H1 (cell line): ENCODE results near the gene P3H3. TPM values are rescaled to one million over a fixed set of nuclear protein-coding genes. Genes with fewer than 3 reads are reported as not detected.

Source experiments
- ASH2L ChIP-seq: fragments of 200-600, 300-600 bp; sonication (generic); IDR thresholded peaks from one replicate; pipeline ENCODE4 v1.7.1; 2017; ENCODE audit warnings: low read length
- ATF2 ChIP-seq: IDR thresholded peaks from 2 replicates; pipeline ENCODE4 v1.6.1; 2012; ENCODE audit warnings: low read length, inconsistent platforms
- CHD2 ChIP-seq: IDR thresholded peaks from 2 replicates; pipeline ENCODE4 v1.6.1; 2012; ENCODE audit warnings: low read length, improper control_type of control experiment
- FOSL1 ChIP-seq: IDR thresholded peaks from 2 replicates; pipeline ENCODE4 v1.6.1; 2011; ENCODE audit warnings: mild to moderate bottlenecking, low read depth, low read length, moderate library complexity; ENCODE audit not compliant: insufficient read depth
- GTF2F1 ChIP-seq: IDR thresholded peaks from 2 replicates; pipeline ENCODE4 v1.6.1; 2012; ENCODE audit warnings: low read depth, low read length, improper control_type of control experiment, borderline replicate concordance
- HDAC2 ChIP-seq, 2 experiments: fragments of 300-600 bp in 1 of 2; sonication (generic) in 1 of 2; IDR thresholded peaks; 2 replicates each; pipeline ENCODE4 v1.6.1; 2011 to 2012; ENCODE audit warnings: low read depth in 2 of 2, low read length in 2 of 2, mild to moderate bottlenecking in 2 of 2, moderate library complexity in 2 of 2, borderline replicate concordance in 1 of 2, inconsistent platforms in 1 of 2
- JUN ChIP-seq: IDR thresholded peaks from 2 replicates; pipeline ENCODE4 v1.6.1; 2011; ENCODE audit warnings: low read depth, mild to moderate bottlenecking, improper control_type of control experiment, low read length
- KDM1A ChIP-seq: fragments of 200-600, 300-600 bp; sonication (generic); IDR thresholded peaks from 2 replicates; pipeline ENCODE4 v1.7.1; 2016; ENCODE audit warnings: mild to moderate bottlenecking, low read length, borderline replicate concordance
- KDM5A ChIP-seq: fragments of 200-600 bp; IDR thresholded peaks from 2 replicates; pipeline ENCODE4 v1.7.1; 2012; ENCODE audit warnings: mild to moderate bottlenecking, low read length, inconsistent platforms, mixed read lengths
- MAFK ChIP-seq: IDR thresholded peaks from 2 replicates; pipeline ENCODE4 v1.6.1; 2012; ENCODE audit warnings: low read depth, mild to moderate bottlenecking, improper control_type of control experiment, low read length
- MAX ChIP-seq: IDR thresholded peaks from 2 replicates; pipeline ENCODE4 v1.6.1; 2012; ENCODE audit warnings: inconsistent platforms
- NRF1 ChIP-seq: IDR thresholded peaks from 2 replicates; pipeline ENCODE4 v1.6.1; 2011; ENCODE audit warnings: mild to moderate bottlenecking, low read depth, low read length, improper control_type of control experiment
- PHF8 ChIP-seq: fragments of 200-600 bp; sonication (generic); conservative IDR thresholded peaks from 2 replicates; pipeline ENCODE4 v1.7.1; 2012; ENCODE audit warnings: low read depth, mild to moderate bottlenecking, inconsistent platforms, low read length, moderate library complexity
- POLR2A ChIP-seq, 2 experiments: IDR thresholded peaks; 1 replicate in 1 of 2; 2 replicates in 1 of 2; pipeline ENCODE4 v1.6.1; 2011; ENCODE audit warnings: low read depth in 2 of 2, low read length in 2 of 2, mild to moderate bottlenecking in 2 of 2; ENCODE audit errors: control extremely low read depth in 1 of 2
- RAD21 ChIP-seq, 2 experiments: IDR thresholded peaks in 1 of 2; conservative IDR thresholded peaks in 1 of 2; 2 replicates each; pipeline ENCODE4 v1.6.1; 2011; ENCODE audit warnings: low read depth in 2 of 2, low read length in 2 of 2, improper control_type of control experiment in 1 of 2, inconsistent platforms in 1 of 2, mild to moderate bottlenecking in 1 of 2, moderate library complexity in 1 of 2
- RBBP5 ChIP-seq: IDR thresholded peaks from 2 replicates; pipeline ENCODE4 v1.7.1; 2012; ENCODE audit warnings: low read depth, mild to moderate bottlenecking, inconsistent platforms, low read length, moderate library complexity, borderline replicate concordance
- RFX5 ChIP-seq: IDR thresholded peaks from 2 replicates; pipeline ENCODE4 v1.6.1; 2011; ENCODE audit warnings: low read depth, low read length, improper control_type of control experiment, borderline replicate concordance
- RXRA ChIP-seq: IDR thresholded peaks from 2 replicates; pipeline ENCODE4 v1.6.1; 2011; ENCODE audit warnings: low read depth, mild to moderate bottlenecking, low read length, moderate library complexity; ENCODE audit not compliant: insufficient read depth
- SP1 ChIP-seq: IDR thresholded peaks from 2 replicates; pipeline ENCODE4 v1.6.1; 2011; ENCODE audit warnings: low read depth, low read length
- SUZ12 ChIP-seq: fragments of 200-600 bp; sonication (generic); IDR thresholded peaks from 2 replicates; pipeline ENCODE4 v1.6.1; 2012; ENCODE audit warnings: mild to moderate bottlenecking, inconsistent platforms, low read length, moderate library complexity, mixed read lengths
- TBP ChIP-seq: IDR thresholded peaks from 2 replicates; pipeline ENCODE4 v1.6.1; 2011; ENCODE audit warnings: low read depth, low read length, improper control_type of control experiment
- ZNF274 ChIP-seq: IDR thresholded peaks from 2 replicates; pipeline ENCODE4 v1.7.0; 2012; ENCODE audit warnings: low read length, borderline replicate concordance; ENCODE audit errors: extremely low read depth
- polyA plus RNA-seq, 7 experiments: library from polyadenylated mRNA; depleted of rRNA in 3 of 7; stranded (reverse) in 5 of 7; unstranded in 2 of 7; fragments of >200 nt in 5 of 7; fragments of 200-250 nt in 2 of 7; gene quantifications; 1 replicate in 5 of 7; 2 replicates in 1 of 7; 4 replicates in 1 of 7; pipeline versions ENCODE4 v1.2.1 to v1.2.3, GENCODE V29; 2011 to 2013; ENCODE audit warnings: missing spikeins in 2 of 7, mixed read lengths in 2 of 7
- total RNA-seq: library from RNA; stranded (reverse); fragmentation: NEBNext Ultra II Directional; extraction: Animal tissue kit (Norgen Biotek cat#: 25700); gene quantifications from 2 replicates; pipeline ENCODE4 v1.2.1, GENCODE V29; 2021

P3H3 gene
- total and polyA plus RNA-seq, 2 of the 8 experiments (the other 6 are each of a cell fraction or from before 2014, with no cell fraction given): 22.9 to 43.5 TPM

GRCh38 chr12:6873094-6874014 lies 45.1 kb downstream of the P3H3 start, which contains the start of gene SPSB2 (continued):
- TF ChIP-seq RFX5: no peak
- TF ChIP-seq ATF2: no peak
- TF ChIP-seq ZNF274: no peak
- TF ChIP-seq POLR2A (IDR thresholded peaks at IDR 0.05; ENCODE audit: control extremely low read depth in 1 of 2, low read depth in 2 of 2, low read length in 2 of 2): no peak
- TF ChIP-seq SP1: peak; percentile 86
- no peak for TF ChIP-seq RBBP5
- TF ChIP-seq MAFK: no peak
- TF ChIP-seq PHF8: peak; percentile 20
- TF ChIP-seq KDM1A: no peak
- no peak for TF ChIP-seq NRF1
- peak in 1 of 2 experiments; percentile 9; a peak in 1 of 4 replicates for TF ChIP-seq RAD21 (IDR thresholded peaks at IDR 0.05 in 1 of 2, conservative IDR thresholded peaks at IDR 0.05 in 1 of 2; ENCODE audit: low read depth in 2 of 2, low read length in 2 of 2)
- TF ChIP-seq ASH2L: peak; percentile 55
- TF ChIP-seq SUZ12: no peak
- TF ChIP-seq TBP: peak; percentile 29; the same call in 1 of the 2 replicates
- TF ChIP-seq JUN: no peak
- no peak for TF ChIP-seq MAX
- no peak for TF ChIP-seq GTF2F1
- TF ChIP-seq KDM5A: no peak
- peak in 1 of 2 experiments; percentile 16; a peak in 1 of 4 replicates for TF ChIP-seq HDAC2 (IDR thresholded peaks at IDR 0.05; ENCODE audit: borderline replicate concordance in 1 of 2, low read depth in 2 of 2, low read length in 2 of 2)
- TF ChIP-seq FOSL1: no peak
- no peak for TF ChIP-seq RXRA
- TF ChIP-seq CHD2: peak; percentile 71
